ENCODE results near the gene SORCS2.

GRCh38 chr4:7275490-7276154, 83.3 kb downstream of the SORCS2 start:
- no peak for TF ChIP-seq CTCF (IDR thresholded peaks at IDR 0.05)
- no peak for TF ChIP-seq POLR2A (IDR thresholded peaks at IDR 0.05)

Measured in right lobe of liver (tissue), 4 donors.